GM21390 (cell line): ENCODE data around the gene SP7.
"Not testable (repeated sequence)": the region's sequence is repeated elsewhere in the genome, so short reads cannot be mapped to it uniquely, and the experiment has no call there.

ENCODE experiments used
- ATAC-seq: cut with Tn5 transposase; IDR thresholded peaks from one replicate; pipeline ENCODE4 v1.9.1; 2021; ENCODE audit not compliant: unreplicated experiment

The SP7 gene

GRCh38 chr12:53324113-53324778, 11.9 kb downstream of the SP7 start:
- no peak for ATAC-seq

DNA sequence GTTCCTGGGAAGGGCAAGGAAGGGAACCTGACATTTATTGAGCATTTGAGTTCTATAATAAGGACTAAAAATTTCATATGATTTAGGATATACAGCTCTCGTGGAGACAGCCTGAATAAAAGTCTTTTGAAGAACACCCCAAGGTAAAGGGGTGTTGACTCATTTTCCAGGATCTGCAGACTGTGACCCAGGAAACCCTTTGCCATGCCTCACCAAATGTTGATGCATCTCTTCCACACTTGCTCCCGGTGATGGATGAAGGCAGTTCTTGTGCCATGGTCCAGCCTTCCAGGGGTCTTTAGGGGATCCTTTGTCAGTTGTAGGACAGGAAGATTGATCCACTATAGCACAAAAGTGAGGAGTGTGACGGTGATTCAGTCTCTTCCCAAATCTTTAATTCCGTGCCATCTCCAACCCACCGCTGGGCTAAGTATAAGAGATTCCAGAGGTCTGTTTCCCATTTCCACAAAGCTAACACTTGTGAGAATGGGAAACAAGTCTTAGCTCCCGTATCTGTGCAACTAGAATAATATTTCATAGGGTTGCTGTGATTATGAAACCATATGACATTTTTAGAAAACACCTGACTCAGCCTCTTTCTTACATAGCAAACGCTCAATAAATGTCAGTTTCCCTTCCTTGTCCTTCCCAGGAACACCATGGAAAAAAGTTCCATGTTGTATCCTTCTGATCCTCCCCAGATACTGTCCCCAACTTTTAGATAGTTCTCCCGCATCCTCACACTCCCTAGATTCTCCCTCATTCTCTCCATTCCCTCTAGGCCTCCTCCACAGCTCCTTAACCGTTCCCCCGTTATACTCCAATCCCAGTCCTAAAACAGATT, 15.6 kb downstream of the SP7 start:
- ATAC-seq, result no peak

- no peak for ATAC-seq
Observed at GRCh38 chr12:53313996-53314395, 22.2 kb downstream of the SP7 start.

GRCh38 chr12:53308276-53308675, 27.9 kb downstream of the SP7 start:
- no peak for ATAC-seq

DNA sequence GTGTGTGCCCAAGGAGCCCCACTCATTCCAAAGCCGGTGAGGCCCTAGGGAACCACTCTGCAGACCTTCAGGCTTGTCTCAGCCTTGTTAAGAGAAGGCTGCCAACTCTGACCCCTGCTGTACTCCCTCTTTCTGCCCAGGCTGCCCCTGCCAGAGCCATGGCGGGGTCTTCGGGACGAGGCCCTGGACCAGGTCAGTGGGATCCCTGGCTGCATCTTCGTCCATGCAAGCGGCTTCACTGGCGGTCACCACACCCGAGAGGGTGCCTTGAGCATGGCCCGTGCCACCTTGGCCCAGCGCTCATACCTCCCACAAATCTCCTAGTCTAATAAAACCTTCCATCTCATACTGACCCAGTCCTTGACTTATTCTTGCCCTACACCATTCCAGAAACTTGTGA, 29.3 kb downstream of the SP7 start:
- ATAC-seq, result no peak

- ATAC-seq, result no peak
Observed at GRCh38 chr12:53302903-53303302, 33.3 kb downstream of the SP7 start.

- ATAC-seq, result no peak
Observed at GRCh38 chr12:53300187-53300586, 36.0 kb downstream of the SP7 start.

- ATAC-seq, result peak; percentile 72
Observed at GRCh38 chr12:53299454-53300180, 36.5 kb downstream of the SP7 start, which contains the start of gene MYG1. MYG1 (plus strand) TSS chr12:53299695; CDS start chr12:53299738, 43 bp downstream.

GRCh38 chr12:53299101-53299453, 37.1 kb downstream of the SP7 start:
- ATAC-seq, result no peak

- ATAC-seq, result no peak
Observed at GRCh38 chr12:53298164-53298563, 38.0 kb downstream of the SP7 start.

DNA sequence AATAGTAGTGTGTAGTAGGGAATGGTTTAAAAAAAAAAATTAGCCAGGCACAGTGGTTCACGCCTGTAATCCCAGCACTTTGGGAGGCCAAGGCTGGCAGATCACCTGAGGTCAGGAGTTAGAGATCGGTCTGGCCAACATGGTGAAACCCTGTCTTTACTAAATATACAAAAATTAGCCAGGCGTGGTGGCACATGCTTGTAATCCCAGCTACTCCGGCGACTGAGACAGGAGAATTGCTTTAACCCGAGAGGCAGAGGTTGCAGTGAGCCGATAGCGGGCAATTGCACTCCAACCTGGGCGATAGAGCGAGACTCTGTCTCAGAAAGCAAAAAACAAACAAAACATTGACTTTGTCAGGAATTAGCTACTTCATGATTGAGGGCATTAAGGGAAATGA, 39.0 kb downstream of the SP7 start:
- ATAC-seq, result not testable (repeated sequence)

DNA sequence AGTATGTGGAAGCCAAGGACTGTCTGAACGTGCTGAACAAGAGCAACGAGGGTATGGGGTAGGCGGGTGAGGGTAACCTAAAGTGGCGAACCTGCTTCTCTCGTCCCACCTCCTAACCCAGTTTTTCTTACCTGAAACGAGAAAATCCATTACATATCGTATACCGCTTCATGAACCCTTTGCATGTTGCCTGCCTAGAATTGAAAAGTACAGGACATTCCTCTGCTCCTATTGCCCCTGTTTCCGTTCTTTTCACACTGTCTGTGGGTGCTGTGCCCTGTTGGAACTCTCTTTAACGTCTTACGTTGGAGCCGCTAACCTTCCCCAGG, 40.3 kb downstream of the SP7 start:
- no peak for ATAC-seq

DNA sequence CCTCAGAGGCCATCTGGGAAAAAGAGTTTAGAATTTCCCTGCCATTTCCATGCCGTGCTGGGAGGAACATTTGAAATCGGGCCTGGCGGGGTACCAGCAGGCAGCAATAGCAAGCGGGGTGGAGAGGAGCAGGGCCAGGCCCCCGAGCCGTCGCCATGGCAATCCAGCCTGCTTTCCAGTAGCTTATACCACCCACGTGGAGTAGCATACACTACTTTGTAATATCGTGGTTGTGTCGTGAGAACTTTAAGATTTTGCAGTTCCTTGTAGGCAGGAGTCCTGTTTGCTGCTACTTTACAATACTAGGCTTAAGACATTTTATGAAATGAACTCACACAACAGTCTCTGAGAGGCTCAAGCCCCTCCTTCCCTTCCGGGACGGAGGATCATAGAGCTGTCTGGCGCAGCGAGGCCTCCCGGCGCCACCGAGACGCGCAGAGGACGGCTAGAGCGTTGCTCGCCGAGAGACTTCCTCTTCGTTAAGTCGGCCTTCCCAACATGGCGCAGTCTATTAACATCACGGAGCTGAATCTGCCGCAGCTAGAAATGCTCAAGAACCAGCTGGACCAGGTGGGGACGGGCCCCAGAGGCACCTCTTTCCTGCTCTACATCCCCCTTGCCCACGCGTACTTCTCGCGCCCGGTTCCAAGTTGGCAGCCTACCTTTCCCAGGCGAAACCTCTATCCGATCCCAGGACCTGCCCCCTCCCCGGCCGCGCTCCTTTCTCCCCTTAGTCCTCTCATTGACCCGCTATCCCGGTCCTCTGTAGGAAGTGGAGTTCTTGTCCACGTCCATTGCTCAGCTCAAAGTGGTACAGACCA, 40.9 kb downstream of the SP7 start, which contains the start of gene PFDN5:
TSS of gene PFDN5 (plus strand) at position 473 of the 821 bp plus-strand sequence. CDS start at position 499, 26 bp downstream.
- peak; percentile 90 for ATAC-seq

DNA sequence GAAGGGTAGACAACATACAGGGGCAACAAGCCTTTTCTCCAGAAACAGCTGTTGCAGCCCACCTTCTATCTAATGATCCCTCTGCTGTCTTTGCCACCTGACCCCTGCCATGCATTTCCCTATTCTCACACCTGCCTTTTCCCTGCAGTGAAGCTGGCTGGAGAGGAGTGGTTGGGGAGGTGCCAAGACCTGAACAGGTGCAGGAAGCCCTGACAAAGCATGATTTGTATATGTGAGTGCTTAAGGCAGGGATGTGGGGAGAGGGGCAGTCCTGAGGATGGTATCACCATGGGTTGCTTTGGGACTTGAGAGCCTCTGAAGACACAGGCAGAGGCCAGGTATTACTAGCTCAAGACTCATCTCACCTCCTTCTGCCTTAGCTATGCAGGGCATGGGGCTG, 43.7 kb downstream of the SP7 start:
- no peak for ATAC-seq

DNA sequence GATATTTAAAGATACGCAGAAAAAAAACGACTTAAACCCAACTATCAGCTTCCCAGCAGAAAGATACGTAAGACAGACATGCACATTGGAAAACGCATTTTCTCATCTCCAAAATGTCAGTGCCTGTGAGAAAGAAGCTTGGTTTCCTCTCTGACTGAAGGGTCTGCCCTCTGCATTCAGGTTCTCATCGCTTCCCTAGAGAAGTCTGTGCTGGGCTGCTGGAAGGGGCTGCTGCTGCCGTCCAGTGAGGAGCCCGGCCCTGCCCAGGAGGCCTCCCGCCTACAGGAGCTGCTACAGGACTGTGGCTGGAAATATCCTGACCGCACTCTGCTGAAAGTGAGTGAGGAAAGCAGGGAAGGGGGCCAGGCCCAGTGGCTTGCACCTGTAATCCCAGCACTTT, 45.5 kb downstream of the SP7 start:
- no peak for ATAC-seq

DNA sequence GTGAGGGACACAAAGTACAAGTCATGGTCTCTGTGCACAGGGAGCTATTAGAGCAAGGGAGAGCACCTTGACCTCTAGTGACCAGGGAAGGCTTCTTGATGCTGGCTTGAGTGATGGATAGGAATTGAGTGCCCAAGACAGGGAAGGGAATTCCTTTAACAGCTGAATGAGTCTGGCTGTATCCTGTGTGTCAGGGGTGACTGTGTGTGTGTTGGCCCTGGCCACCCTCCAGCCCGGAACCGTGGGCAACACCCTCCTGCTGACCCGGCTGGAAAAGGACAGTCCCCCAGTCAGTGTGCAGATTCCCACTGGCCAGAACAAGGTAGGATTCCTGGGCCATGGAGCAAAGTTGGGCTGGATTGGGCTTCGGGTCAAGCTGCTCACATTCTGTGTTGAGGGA, 46.3 kb downstream of the SP7 start:
- no peak for ATAC-seq

DNA sequence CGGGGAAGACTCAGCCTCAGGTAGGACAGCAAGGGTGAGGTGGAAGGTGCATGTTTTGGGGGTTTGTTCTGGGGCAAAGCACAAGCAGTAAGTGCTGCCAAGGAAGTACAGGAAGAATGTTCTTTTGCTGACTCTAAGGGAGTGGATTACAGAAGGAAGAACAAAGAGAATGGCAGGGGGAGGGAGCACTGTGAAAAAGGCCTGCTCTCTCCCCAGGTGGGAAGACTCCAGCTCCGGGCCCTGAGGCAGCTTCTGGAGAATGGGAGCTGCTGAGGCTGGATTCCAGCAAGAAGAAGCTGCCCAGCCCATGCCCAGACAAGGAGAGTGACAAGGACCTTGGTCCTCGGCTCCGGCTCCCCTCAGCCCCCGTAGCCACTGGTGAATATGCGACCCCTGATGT, 47.8 kb downstream of the SP7 start:
- ATAC-seq, result no peak

- no peak for ATAC-seq
Observed at GRCh38 chr12:53287741-53288216, 48.4 kb downstream of the SP7 start.

DNA sequence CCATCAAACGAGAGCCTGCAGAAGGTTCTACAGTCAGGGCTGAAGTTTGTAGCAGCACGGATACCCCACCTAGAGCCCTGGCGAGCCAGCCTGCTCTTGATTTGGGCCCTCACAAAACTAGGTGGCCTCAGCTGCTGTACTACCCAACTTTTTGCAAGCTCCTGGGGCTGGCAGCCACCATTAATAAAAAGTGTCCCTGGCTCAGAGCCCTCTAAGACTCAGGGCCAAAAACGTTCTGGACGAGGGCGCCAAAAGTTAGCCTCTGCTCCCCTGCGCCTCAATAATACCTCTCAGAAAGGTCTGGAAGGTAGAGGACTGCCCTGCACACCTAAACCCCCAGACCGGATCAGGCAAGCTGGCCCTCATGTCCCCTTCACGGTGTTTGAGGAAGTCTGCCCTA, 49.7 kb downstream of the SP7 start:
- ATAC-seq, result no peak

- no peak for ATAC-seq
Observed at GRCh38 chr12:53279888-53280498, 56.2 kb downstream of the SP7 start.
